HG03064 (cell line): ENCODE results near the gene MYO18A.

Experiments used
- ATAC-seq: cut with Tn5 transposase; IDR thresholded peaks from one replicate; pipeline ENCODE4 v1.9.1; 2021; ENCODE audit warnings: low read depth; ENCODE audit not compliant: unreplicated experiment

Gene MYO18A

DNA sequence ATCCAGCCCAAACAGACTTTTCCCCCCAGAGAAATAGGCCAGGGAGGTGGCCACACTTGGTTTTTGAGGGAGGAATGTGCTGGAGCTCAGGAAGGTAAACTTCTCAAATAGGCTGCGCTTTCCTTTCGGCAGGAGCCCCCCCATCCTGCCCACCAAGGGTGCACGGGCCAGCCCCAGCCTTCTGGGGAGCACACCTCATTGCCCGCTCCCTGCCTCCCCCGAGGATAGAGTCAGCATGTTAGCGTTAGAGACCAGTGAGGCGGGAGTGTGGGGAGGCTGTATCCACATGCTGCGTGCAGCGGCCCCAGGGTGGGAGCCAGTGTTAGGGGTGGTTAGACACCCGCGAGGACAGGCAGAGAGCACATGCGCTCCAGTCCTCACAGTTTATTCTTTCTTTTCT, 95.0 kb downstream of the MYO18A start:
- ATAC-seq = no peak

- ATAC-seq = no peak
These were observed 95.6 kb downstream of the MYO18A start for GRCh38 chr17:29084541-29085146.

DNA sequence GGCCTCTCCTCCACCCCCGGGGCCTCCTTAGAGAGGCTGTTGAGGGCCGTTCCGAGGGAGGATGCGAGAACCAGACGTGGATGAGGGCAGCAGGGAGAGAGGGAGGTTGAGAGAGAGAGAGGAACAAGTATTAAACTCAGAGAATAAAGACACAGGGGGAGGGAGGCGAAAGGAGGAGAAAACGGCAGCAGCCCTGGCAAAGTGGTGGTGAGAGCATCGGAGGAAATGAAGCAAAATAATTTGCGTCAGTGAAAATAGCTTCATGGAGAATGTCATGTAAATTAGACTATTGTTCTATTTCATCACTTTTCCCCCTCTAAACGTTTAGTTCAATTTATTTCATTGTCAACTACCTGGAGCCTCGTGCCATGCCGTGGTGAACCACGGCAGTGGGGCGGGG, 99.2 kb downstream of the MYO18A start:
- no peak for ATAC-seq

DNA sequence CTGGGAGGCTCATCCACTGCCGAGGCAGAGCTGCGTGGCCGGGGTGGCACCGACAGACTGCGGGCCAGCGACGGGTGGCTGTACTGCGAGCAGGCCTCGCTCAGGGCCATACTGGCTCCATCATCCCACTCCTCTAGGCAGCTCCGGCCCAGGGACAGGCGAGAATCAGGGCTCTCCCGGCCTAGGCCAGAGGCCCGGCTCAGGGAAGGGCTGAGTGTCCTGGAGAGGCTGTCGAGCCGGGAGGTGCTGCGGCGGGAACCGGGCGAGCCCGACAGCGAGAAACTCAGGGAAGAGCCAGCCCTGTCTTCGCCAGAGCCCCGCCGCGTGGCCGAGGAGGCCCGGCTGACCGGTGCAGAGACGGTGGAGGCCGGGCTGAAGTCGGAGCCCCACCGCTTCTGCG, 99.9 kb downstream of the MYO18A start:
- no peak for ATAC-seq

DNA sequence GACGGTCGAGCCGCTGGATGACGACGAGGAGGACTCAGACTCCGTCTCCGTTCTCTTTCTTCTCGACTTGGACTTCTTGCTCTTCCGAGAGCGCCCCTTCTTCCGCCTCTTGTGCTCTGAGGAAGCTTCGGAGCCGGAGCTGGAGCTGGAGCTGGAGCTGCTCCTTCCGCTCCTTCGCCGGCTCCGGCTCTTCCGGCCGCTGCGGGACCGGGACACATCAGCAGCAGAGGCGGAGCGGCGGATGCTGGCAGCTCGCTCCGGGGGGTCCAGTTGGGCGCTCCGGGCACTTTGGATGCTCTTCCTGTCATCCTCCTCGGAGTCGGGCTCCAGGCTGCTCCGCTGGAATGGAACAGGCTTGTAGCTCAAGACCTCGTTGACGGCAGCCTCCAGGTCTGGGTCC, 100.3 kb downstream of the MYO18A start:
- ATAC-seq = no peak

DNA sequence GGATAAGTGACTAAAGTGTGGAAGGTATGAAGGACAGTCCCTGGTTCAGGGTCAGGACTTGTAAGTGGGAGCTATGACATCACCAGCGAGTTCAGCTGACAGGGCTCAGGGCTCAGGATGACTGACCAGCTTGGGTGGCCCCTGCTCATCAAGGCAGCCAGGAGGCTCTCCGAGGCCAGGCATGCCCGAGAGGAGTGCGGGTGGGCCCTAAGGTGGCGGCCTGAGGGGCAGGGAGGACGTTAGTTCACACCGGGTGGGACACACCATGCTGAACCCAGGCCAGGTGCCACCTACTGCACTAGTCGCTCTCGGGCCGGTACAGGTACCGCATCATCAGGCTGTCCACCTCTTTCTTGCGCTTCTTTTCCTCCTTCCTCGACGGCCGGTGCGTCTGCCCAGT, 100.8 kb downstream of the MYO18A start:
- ATAC-seq = no peak

- ATAC-seq = no peak
These were observed 101.8 kb downstream of the MYO18A start for GRCh38 chr17:29078183-29079045.

DNA sequence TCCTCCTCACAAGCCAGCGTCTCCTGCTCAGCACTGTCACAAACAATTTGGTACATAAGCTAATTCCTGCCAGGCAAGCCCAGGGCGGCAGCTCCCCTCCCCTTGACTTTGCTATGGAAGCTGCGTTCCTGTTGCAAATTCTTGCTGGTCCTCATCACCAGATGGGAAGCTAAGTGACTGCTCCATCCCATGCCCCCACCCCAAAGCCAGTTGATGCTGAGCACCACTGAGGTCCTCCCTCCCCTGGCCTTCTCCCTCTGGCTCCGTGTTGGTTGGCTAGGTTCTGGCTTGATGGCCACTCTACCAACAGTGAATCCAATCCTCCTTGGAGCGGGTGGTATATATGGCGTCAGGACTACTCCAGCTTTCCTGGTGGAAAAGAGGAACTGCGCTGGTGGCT, 102.9 kb downstream of the MYO18A start:
- no peak for ATAC-seq

GRCh38 chr17:29076722-29077121, 103.5 kb downstream of the MYO18A start:
- no peak for ATAC-seq

DNA sequence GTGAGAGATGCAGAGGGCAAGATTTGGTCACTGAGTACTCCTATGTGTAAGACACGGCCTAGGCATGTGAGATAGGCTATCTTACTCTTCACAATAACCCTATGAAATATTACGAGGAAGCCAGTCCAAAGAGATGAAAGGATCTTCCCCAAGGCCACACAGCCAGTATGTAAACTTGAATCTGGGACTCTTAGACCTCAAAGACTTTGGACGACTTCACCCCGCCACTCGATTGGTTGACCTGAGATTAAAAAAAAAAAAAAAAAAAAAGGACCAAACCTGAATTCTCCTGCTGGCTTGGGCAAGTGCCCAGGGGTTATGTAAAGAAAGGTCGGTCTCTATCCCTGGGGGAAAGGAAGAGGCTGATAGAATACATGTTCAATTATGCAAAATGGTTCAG, 104.1 kb downstream of the MYO18A start:
- ATAC-seq = no peak

GRCh38 chr17:29074488-29074887, 105.7 kb downstream of the MYO18A start:
- no peak for ATAC-seq

DNA sequence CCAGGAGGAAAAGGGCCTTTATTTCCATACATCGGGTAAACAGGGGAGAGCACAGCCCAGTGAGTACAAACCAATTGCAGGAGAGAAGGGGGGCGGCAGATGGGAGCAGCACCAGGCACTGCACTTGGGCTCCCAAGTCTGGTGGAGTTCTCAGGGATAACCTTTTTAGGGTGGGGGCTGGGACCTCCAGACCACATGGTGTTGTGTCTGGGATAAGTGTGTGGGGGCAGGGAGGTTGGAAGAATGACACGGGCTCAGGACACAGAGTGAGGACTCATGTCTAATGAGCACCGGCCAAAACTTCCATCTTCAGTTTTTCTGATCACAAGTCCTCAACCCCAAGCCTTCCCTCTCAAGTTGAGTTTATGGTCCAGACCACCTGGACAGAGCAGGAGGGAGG, 106.7 kb downstream of the MYO18A start:
- no peak for ATAC-seq

DNA sequence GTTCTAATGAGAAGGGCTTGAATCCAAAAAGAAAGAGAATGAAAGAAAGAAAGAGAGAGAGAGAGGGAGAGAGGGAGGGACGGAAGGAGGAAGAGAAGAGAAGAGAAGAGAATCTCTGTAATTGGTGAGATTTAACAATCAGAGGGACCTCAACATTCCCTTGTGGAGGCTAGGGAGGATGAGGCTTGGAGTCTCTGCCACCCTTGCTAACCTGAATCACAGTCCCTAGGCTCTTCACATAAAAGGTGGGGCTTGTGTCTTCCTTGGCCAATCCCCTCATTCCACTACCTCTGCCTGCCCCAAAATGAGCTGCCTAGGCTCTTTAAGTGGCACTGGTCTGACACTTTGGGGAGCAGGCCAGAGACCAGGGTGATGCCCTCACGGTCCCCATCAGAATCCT, 107.2 kb downstream of the MYO18A start:
- no peak for ATAC-seq

GRCh38 chr17:29071303-29071702, 108.9 kb downstream of the MYO18A start:
- ATAC-seq = no peak

DNA sequence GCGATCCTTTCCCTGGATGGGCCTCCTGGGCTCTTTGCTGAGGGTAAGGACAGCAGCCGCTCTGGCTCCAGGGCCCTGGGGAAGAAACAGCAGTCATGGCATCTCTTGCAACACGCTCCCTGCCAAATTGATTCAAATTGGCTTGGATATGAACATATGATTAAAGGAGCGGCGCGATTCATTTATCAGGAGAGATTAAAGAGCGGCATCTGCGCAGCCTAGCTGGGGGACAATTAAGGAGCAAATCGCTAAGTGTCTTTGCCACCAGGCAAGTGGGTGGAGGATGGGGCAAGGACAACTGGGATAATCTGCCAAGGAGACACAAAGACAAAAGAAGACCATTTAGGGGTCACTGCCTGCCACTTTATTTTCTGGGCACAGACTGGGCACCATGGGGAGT, 109.4 kb downstream of the MYO18A start:
- ATAC-seq = no peak

GRCh38 chr17:29070308-29070707, 109.9 kb downstream of the MYO18A start:
- no peak for ATAC-seq

GRCh38 chr17:29069526-29070041, 110.6 kb downstream of the MYO18A start:
- ATAC-seq = no peak

DNA sequence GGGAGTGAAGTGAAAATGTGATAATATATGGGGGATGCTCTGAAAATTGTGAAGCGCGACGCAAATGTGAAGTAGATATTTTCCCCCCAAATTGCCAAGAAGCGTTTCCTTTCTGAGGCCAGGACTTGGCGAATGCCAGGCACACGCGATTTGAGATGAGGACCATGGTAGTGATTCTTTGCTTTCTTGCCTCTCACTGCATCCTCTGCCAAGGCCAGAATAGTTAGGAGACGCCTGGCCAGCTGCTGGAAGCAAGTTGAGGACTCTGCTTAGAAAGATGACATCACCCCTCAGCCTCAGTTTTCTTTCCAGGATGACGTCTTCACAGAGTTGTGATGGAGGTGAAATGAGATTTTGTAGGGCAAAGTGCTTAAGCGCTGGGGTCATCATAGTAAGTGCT, 111.4 kb downstream of the MYO18A start:
- no peak for ATAC-seq

- no peak for ATAC-seq
These were observed 113.6 kb downstream of the MYO18A start for GRCh38 chr17:29066606-29067005.

DNA sequence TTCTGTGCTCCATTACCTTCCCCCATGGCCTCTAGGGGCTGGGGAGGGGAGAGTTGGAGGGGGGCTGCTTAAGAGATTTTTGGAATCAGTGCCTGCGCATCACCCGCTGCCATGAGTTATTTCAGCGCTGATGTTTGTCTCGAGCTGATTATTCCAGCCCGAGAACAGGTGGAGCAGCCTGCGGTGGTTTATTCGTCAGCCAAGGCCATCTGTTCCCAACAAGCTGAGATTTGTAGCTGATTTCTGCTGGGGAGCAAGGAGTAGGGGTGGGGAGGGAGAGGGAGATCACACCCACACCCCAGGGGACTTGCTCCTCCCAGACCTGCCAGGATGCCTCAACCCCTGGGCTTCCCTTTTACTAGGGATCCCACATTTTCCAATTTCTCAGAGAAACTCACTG, 114.2 kb downstream of the MYO18A start:
- ATAC-seq = no peak

DNA sequence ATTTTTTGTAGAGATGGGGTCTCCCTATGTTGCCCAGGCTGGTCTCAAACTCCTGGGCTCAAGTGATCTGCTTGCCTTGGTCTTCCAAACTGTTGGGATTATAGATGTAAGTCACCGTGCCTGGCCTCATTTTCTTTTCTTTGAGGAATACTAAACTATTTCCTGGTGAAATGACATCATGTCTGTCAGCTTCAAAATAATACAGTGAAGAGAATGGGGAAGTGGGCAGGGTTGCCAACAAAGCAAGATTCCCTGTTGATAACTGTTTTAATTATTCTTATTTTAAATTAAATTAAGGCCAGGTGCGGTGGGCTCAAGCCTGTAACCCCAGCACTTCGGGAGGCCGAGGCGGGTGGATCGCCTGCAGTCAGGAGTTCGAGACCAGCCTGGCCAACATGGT, 116.2 kb downstream of the MYO18A start:
- ATAC-seq = no peak

DNA sequence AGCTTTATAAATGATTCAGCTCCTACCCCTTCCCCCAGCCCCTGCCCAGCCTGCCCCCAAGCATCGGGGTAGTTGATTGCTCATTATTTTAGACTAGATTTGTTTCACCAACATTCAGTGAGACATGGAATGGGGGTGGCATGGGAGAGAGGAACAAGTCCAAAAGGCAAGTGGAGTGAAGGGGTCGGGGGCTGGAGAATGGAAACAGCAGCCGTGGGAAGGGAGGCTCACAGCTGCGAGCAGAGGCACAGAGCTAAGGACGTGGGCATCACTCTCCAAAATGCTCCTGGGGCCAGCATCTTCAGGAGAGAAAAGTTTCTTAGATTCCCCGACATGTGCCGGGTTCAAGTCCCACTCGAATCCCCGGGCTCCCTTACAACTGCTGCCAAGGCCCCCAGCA, 118.0 kb downstream of the MYO18A start:
- no peak for ATAC-seq
